ENCODE measurements around the gene LPAR3.

DNA sequence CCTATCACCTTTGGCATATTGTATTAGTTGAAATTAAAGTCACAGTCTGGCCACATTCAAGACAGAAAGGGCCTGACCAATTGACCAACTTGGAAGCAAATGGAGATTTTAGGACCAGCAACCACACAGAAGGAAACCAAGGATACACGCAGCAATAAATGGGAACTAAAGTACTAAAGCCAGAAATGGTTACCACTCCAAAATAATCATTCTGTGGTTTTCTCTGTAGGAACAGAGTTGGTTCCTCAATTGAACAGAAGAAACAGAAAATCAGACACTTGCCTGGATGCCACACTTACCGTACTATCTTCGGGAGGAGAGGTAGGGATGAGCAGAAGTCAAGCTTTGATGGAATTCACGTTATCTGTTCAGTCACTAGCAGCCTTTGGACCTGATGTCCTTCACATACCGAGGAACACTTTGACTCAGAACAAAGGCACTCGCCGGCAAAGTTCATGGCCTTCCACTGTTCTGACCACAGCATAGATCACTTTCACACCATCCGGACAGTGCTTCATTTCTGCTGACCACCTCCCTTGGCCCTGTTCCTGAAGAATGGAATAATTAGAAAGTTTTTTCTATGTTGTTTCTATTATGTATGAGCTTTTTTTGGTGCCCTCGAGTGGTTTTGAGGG is 96.9 kb downstream of the LPAR3 start:
- TF ChIP-seq, protein P1, sequence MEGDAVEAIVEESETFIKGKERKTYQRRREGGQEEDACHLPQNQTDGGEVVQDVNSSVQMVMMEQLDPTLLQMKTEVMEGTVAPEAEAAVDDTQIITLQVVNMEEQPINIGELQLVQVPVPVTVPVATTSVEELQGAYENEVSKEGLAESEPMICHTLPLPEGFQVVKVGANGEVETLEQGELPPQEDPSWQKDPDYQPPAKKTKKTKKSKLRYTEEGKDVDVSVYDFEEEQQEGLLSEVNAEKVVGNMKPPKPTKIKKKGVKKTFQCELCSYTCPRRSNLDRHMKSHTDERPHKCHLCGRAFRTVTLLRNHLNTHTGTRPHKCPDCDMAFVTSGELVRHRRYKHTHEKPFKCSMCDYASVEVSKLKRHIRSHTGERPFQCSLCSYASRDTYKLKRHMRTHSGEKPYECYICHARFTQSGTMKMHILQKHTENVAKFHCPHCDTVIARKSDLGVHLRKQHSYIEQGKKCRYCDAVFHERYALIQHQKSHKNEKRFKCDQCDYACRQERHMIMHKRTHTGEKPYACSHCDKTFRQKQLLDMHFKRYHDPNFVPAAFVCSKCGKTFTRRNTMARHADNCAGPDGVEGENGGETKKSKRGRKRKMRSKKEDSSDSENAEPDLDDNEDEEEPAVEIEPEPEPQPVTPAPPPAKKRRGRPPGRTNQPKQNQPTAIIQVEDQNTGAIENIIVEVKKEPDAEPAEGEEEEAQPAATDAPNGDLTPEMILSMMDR (conservative IDR thresholded peaks at IDR 0.05), result no peak
- no peak for TF ChIP-seq ZFX (IDR thresholded peaks at IDR 0.05)
